Renal pelvis (tissue), 4 donors: ENCODE results near the gene BDKRB1. TPM values are rescaled to one million over a fixed set of nuclear protein-coding genes. Genes with fewer than 3 reads are reported as not detected.
A peak's percentile ranks its signal among the peaks of the same experiment; 100 is the strongest.

Source experiments
- DNase-seq: peaks from one replicate; pipeline ENCODE4 v3.0.0-alpha.2; 2013
- polyA plus RNA-seq, 3 donors: library from polyadenylated mRNA; unstranded; fragments of 120-200 nt; gene quantifications; one replicate each; pipeline ENCODE4 v1.2.1, GENCODE V29; 2013; ENCODE audit not compliant: insufficient read length in 3 of 3

BDKRB1 gene
- polyA plus RNA-seq, 3 donors = 0.33 to 0.87 (median 0.73) TPM

GRCh38 chr14:96279564-96279963, 23.6 kb downstream of the BDKRB1 start:
- DNase-seq = no peak

- DNase-seq = no peak
Observed at GRCh38 chr14:96280104-96280503, 24.1 kb downstream of the BDKRB1 start.

GRCh38 chr14:96281486-96281885, 25.5 kb downstream of the BDKRB1 start:
- DNase-seq = no peak

GRCh38 chr14:96284008-96284407, 28.0 kb downstream of the BDKRB1 start:
- no peak for DNase-seq

- DNase-seq = no peak
Observed at GRCh38 chr14:96284430-96284829, 28.4 kb downstream of the BDKRB1 start.

GRCh38 chr14:96285667-96286066, 29.7 kb downstream of the BDKRB1 start:
- DNase-seq = no peak

GRCh38 chr14:96286251-96286650, 30.2 kb downstream of the BDKRB1 start:
- DNase-seq = no peak

GRCh38 chr14:96287856-96288255, 31.8 kb downstream of the BDKRB1 start:
- no peak for DNase-seq

- DNase-seq = no peak
Observed at GRCh38 chr14:96294246-96294645, 38.2 kb downstream of the BDKRB1 start.

GRCh38 chr14:96297000-96297399, 41.0 kb downstream of the BDKRB1 start:
- no peak for DNase-seq

- DNase-seq = no peak
Observed at GRCh38 chr14:96297997-96298515, 42.0 kb downstream of the BDKRB1 start.

GRCh38 chr14:96299441-96299840, 43.4 kb downstream of the BDKRB1 start:
- no peak for DNase-seq

GRCh38 chr14:96303981-96304380, 48.0 kb downstream of the BDKRB1 start:
- no peak for DNase-seq

GRCh38 chr14:96304956-96305355, 48.9 kb downstream of the BDKRB1 start:
- DNase-seq = no peak

- DNase-seq = no peak
Observed at GRCh38 chr14:96307434-96307833, 51.4 kb downstream of the BDKRB1 start.

- peak; percentile 37 for DNase-seq
Observed at GRCh38 chr14:96309133-96309895, 53.3 kb downstream of the BDKRB1 start.

GRCh38 chr14:96309896-96310330, 53.9 kb downstream of the BDKRB1 start:
- DNase-seq = no peak

GRCh38 chr14:96310906-96311305, 54.9 kb downstream of the BDKRB1 start:
- no peak for DNase-seq

Other genes with a start within 250 kb of the BDKRB1 start
- gene C14orf132, start 216.8 kb upstream of the BDKRB1 start, polyA plus RNA-seq = 10 to 100 TPM; 28.4 to 32.2 (median 30.7) TPM
- 1 to 10 TPM; 3.0 to 3.7 (median 3.0) TPM for gene BDKRB2, start 51.4 kb upstream of the BDKRB1 start, polyA plus RNA-seq
- gene ATG2B, start 107.1 kb downstream of the BDKRB1 start, polyA plus RNA-seq = 10 to 100 TPM; 26.8 to 47.0 (median 44.1) TPM
- gene GSKIP, start 107.3 kb downstream of the BDKRB1 start, polyA plus RNA-seq = 10 to 100 TPM; 26.0 to 33.8 (median 33.3) TPM
- gene AK7, start 135.9 kb downstream of the BDKRB1 start, polyA plus RNA-seq = 1 to 10 TPM; 4.8 to 7.6 (median 4.8) TPM
- gene PAPOLA, start 246.2 kb downstream of the BDKRB1 start, polyA plus RNA-seq = 100 to 1,000 TPM; 193 to 254 (median 210) TPM